Stimulated activated CD8-positive, alpha-beta memory T cell treated with anti-CD3 and anti-CD28 coated beads, Interleukin-15, amount 100 ng/mL, for 1 hour (primary cell): Measurements from ENCODE around the gene SCN3A.

Experiments
- DNase-seq: peaks from one replicate; pipeline ENCODE4 v3.0.0-alpha.2; 2020; ENCODE audit warnings: low read depth

SCN3A gene

GRCh38 chr2:165112133-165112573 is 91.7 kb downstream of the SCN3A start:
- no peak for DNase-seq

GRCh38 chr2:165110394-165110793 is 93.5 kb downstream of the SCN3A start:
- DNase-seq, result no peak

GRCh38 chr2:165109915-165110314 is 93.9 kb downstream of the SCN3A start:
- DNase-seq, result no peak

- no peak for DNase-seq
Observed at GRCh38 chr2:165105926-165106325, 97.9 kb downstream of the SCN3A start.

- DNase-seq, result no peak
Observed at GRCh38 chr2:165087933-165088901, 115.6 kb downstream of the SCN3A start.

GRCh38 chr2:165086337-165086736 is 117.5 kb downstream of the SCN3A start:
- DNase-seq, result no peak

- DNase-seq, result no peak
Observed at GRCh38 chr2:165083326-165083725, 120.5 kb downstream of the SCN3A start.

GRCh38 chr2:165082479-165082878 is 121.4 kb downstream of the SCN3A start:
- no peak for DNase-seq

GRCh38 chr2:165081276-165081675 is 122.6 kb downstream of the SCN3A start:
- DNase-seq, result no peak

- no peak for DNase-seq
Observed at GRCh38 chr2:165079432-165079831, 124.4 kb downstream of the SCN3A start.

- DNase-seq, result no peak
Observed at GRCh38 chr2:165078913-165079312, 124.9 kb downstream of the SCN3A start.

- DNase-seq, result no peak
Observed at GRCh38 chr2:165074884-165075283, 129.0 kb downstream of the SCN3A start.

- no peak for DNase-seq
Observed at GRCh38 chr2:165074323-165074722, 129.5 kb downstream of the SCN3A start.

- DNase-seq, result no peak
Observed at GRCh38 chr2:165070076-165070475, 133.8 kb downstream of the SCN3A start.

- no peak for DNase-seq
Observed at GRCh38 chr2:165069151-165069550, 134.7 kb downstream of the SCN3A start.

- no peak for DNase-seq
Observed at GRCh38 chr2:165068487-165068757, 135.4 kb downstream of the SCN3A start.

GRCh38 chr2:165067643-165068486 is 136.0 kb downstream of the SCN3A start:
- DNase-seq, result no peak

GRCh38 chr2:165064743-165065142 is 139.1 kb downstream of the SCN3A start:
- no peak for DNase-seq

- no peak for DNase-seq
Observed at GRCh38 chr2:165060411-165060810, 143.4 kb downstream of the SCN3A start.

- no peak for DNase-seq
Observed at GRCh38 chr2:165058476-165059265, 145.2 kb downstream of the SCN3A start.

GRCh38 chr2:165057931-165058330 is 145.9 kb downstream of the SCN3A start:
- no peak for DNase-seq

GRCh38 chr2:165057308-165057707 is 146.5 kb downstream of the SCN3A start:
- DNase-seq, result no peak
